NCI-H774 (cell line): ENCODE measurements around the gene NOS1AP.
"Not testable (repeated sequence)": the region's sequence is repeated elsewhere in the genome, so short reads cannot be mapped to it uniquely, and the experiment has no call there.

Source experiments
- DNase-seq: peaks from one replicate; lab custom pipeline; 2025; lab: John Stamatoyannopoulos, UW

The NOS1AP gene

DNA sequence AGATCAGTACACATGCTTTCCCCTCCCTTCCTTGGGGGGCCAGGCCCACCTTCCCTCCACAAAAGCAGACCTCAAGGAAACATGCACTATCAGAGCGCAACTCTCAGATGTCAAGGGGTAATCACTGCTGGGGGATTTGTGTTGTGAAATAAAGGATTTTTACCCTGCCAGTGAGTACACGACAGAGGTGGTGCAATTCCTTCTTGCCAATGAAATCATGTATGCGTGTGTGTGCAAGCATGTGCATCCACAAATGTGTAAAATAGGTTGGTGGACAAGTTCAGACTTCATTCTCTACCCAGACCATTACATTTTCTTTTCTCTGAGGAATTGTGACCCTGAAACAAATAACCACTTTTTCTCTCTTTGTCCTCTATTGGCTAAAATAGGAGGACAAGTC is 9.8 kb upstream of the NOS1AP start:
- DNase-seq: no peak

DNA sequence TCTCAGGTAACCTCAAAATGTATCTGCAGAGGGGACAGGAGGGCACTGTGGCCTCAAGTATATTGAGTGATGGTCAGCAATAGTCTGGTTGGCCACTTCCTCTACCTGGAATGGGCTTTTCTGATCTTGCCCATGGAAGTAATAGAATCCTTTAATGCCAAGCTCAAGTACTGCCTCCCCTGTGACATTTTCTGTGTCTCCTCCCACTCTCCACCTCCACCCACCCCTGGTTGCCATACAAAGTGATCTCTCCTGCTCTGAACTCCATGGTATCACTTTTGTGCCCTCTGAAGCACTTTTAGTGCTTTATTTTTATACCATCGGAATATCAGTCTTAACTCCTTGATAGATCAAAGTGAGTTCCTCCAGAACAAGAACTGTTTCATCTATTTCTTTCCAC is 9.2 kb upstream of the NOS1AP start:
- no peak for DNase-seq

DNA sequence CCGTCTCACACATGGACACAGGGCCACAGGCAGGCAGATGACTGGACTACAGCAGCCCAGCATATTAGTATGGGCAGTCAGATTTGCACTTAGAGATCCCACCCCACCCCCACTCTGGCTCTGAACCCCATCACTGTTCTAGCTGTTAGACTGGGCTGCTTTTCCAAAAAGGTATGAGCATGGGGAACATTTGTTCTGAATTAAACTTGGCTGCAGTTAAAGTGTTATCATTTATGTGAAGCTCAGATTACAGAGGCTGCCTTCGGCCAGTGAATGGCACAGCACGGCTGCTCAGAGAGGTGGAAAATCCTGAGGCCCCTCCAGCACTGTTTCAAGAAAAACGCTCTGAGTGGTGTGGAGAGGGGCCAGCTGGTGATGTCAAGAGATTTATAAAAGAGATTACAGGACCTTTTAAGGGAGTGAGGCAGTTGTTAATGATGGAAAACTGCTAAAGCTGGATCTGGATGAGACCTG is 6.9 kb upstream of the NOS1AP start:
- DNase-seq: no peak

DNA sequence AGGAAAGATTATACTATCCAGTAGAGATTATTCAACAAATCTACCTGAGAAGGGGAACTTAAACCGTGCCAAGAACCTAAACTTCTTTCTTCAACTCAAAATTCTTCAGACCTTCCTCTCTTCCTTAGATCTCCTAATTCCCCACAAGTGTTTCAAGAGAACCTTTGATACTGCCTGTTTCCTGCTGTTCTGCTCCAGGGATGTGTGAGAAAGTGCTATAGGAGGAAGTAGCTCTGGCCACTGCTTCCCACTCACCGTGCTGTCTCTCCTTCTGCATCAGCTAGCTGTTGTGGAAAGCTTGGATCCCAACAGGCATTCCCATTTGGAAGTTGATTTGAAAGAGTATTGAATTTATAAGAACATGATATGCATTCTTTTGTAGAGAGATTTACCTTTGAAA is 4.5 kb upstream of the NOS1AP start:
- no peak for DNase-seq

DNA sequence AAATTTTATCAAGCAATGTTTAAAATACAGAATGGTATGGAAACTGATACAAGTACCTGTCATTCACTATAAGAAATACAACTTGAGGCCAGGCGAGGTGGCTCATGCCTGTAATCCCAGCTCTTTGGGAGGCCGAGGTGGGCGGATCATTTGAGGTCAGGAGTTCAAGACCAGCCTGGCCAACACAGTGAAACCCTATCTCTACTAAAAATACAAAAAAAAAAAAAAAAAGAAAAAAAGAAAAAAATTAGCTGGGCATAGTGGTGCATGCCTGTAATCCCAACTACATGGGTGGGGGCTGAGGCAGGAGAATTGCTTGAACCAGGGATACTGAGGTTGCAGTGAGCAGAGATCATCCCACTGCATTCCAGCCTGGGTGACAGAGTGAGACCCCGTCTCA is 2.7 kb upstream of the NOS1AP start:
- DNase-seq: not testable (repeated sequence)

DNA sequence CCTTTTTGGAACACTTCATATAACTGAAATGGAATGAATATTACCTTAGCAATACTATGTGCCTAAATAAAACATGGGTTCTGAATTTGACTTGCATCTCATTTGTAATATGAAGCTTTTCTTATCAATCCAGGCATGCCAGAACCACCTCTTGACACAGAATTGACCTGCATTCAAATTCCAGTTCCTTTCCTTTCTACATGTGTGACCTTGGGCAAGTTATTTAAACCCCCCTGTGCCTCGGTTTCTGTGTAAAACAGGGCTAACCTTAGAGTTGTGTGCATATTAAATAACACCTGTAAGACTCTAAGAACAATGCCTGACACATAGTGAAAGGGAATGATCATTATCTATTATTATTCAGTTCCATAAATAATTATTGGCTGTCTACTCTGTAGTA is 2.0 kb upstream of the NOS1AP start:
- DNase-seq: no peak

DNA sequence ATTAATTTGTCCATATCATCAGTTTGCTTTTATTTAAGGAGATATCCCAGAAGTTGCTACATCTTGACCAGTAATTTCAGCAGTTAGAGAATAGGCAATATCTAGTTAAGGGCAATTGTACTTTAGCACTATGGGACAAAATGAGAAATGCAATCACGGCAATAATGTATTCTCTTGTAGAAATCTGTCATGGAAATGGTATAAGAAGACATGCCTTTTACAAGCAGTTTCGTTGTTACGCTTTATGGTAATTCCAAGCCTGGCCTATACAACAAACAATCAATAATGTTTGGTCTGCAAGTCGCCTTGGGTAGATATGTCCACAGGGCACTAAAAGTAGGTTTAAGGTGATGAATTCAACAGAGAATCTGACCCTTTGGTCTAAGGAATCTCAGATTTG is 1.2 kb upstream of the NOS1AP start:
- DNase-seq: no peak

DNA sequence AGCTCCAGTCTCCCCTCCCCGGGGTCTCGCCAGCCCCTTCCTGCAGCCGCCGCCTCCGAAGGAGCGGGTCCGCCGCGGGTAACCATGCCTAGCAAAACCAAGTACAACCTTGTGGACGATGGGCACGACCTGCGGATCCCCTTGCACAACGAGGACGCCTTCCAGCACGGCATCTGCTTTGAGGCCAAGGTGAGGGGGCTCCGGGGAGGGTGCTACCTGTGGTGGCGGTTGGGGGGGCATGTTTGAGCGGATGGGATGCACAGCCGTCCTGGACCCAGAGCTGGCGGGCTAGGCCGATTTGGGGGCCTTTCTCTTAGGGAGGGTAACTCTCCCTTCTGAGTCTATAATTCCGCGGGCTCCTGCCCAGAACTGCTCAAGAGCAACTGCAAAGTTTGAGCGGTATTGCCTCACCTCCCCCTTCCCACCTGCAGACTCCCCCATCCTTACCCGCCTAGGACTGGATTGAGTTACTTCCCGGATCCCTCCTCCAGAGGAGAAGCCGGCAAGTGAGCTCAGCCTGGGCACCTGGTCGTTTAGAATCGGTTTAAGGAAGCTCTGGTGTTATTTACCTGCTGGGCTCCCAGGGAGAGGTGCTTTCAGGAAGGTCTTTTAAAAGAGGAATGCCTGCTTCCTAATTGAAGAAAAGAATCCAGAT is 730 bp downstream of the NOS1AP start:
- DNase-seq: no peak

DNA sequence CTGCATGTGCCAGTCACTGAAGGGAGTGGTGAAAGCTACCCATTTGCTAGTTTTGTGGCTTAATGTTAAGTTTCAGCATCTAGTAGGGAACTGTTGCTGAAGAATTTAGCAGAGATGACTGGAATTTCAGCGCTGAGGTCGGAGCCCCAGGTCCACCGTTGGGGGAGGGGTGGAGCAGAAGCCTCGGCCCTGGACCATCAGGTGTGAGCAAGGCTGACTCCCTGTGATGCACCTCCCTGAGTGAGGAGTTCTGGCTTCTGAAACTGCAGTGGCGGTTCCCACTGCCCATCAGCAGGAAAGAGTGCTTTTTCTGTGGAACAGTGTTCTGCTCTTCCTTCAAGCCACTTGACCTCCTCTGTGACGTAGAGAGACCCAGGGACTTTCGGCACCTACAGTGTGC is 1.3 kb downstream of the NOS1AP start:
- no peak for DNase-seq

DNA sequence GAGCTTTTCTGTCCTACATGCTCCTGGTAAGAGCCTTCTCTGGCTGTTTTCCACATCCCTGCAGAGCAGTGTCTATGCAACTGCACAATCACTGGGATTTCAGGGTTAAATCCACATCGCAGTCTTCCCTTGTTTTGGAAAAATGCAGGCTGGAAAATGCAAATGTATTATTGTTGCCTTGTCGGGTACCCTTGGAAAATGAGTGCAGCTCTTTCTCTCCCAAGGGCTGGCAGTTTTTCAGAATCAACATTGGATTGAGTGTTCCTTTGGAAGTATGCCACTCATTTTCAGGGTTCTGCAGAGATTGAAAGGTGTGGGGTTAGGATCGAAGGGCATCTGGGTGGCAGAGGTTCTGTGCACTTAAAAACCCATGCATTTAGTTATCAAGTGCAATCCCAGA is 3.2 kb downstream of the NOS1AP start:
- DNase-seq: no peak

DNA sequence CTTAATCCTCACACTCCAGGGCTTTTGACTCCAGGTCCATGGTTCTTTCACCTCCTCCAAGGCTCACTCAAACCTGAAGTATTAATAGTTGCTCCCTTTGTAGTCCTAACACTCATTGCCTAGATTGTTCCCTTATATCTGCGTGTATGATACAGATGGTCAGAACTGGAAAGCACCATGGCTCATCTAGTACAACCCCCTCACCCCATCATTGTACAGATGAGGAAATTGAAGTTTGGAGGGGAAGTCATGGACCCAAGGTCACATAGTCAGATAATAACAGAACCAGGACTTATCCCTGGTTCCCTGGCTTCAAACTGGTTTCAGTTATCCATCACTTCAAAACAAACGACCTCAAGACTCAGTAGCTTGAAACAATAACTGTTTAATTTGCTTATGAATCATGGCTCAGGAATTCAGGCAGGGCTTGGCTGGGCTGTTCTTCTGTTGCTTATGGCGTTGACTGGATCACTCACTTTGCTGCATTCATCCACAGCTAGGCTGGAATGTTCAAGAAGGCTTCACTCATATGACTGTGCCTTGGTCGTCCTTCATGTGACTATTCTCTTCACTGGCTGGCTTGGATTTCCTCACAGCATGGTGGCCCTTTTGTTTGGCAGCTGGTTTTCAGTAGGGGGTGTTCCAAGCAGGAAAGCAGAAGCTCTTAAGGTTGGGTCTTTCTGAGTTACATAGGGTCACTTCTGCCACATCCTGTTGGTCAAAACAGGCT is 5.0 kb downstream of the NOS1AP start:
- DNase-seq: no peak

DNA sequence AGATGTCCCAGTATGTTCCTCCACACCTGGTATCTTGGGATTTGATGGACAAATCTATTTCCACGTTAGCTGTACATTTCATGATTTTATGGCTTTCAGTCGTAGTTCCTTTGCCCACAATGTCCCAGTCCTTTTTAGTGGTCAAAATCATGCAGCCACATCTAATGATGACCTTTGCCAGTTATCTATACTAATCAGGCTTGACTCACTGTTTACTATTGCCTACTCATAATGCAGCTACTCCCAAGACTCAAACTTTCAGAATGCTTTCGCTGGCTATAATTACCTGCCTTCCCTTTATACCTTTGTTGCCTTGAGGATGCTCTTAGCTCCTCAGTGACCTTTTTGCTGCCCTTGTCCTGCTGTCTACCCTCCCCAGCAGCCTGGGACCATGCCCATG is 6.4 kb downstream of the NOS1AP start:
- no peak for DNase-seq

DNA sequence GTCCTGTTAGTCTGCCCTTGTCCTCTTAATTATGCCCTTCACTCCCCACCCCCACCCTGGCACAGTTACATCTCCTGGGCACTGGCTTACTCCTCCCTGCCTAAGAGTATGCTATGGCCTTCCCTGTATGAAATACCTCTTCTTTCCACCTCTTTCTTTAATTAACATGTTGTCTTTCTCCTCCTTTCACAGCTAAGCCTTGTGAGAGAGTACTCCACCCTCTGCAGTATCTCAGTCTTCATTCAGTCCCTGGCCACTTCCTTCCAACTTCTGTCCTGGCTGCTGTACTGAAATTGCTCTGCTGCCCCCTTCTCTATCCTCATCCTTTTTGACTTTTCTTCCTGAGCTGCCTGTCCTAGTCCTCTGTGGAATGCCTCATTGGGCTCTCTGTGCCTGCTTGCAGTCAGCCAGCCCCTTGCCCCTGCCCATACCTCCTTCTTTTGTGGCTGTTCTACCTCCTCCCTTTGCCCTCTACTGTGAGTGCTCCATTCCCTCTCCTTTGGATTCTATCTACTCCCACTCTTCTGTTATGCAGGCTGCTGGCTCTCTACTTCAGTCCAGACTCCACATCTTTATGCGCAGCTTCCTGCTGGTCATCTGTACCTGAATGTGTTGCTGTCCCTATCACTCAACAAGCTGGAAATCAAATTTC is 8.3 kb downstream of the NOS1AP start:
- DNase-seq: no peak

DNA sequence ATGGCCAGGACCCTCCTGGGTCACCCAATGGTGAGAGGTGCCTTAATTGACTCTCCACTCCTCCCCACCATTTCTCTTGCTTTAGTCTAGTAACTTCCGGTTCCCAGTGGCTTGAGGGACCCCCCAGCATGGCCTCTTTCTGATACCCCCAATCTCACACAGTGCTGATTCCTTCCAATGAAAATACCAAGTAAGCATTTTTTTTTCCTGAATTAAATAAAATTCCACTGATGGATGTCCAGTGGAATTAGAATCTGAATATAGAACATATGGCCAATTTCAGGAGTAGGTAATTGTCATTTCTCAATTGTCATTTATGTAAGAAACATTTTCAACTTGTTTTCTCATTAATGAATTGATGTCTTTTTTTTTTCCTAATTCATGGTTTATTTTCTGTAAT is 9.5 kb downstream of the NOS1AP start:
- no peak for DNase-seq

DNA sequence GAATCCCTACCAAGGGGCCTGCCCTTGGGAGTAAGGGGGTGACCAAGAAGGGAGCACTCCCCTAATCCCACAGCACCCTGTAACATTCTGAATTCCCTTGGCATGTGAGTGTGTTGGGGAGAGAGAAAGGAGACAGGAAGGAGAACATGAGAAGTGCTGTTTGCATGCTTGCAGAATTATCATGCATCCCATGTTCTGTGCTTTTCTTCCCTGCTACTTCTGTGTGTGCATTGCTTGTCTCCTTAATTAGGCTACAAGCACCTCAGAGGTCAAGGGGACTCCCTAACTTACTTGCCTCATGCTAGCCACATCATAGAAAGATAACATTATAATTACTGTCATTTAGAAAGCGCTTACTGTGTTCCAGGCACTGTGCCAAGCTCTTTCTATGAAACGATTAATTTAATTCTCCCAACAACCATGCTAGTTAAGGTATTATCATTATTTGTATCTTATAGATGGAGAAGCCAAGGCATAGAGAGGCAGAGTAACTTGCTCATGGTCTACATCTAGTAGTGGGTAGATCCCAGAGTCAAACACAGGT is 11.1 kb downstream of the NOS1AP start:
- DNase-seq: no peak

DNA sequence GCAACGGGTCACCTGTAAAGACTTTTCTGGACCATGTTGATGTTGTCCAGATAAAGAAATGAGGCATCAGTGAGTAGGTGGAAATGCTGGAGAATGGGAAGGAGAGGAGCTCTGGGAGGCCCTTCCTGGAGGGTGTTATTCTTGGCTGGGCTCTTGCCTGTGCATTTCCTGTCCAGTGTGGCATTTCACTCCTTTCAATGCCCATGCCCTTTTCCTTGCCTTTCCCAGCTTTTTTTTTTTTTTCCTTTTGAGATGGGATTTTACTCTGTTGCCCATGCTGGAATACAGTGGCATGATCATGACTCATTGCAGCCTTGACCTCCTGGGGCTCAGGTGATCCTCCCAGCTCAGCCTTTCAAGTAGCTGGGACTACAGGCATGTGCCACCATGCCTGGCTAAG is 11.8 kb downstream of the NOS1AP start:
- no peak for DNase-seq

DNA sequence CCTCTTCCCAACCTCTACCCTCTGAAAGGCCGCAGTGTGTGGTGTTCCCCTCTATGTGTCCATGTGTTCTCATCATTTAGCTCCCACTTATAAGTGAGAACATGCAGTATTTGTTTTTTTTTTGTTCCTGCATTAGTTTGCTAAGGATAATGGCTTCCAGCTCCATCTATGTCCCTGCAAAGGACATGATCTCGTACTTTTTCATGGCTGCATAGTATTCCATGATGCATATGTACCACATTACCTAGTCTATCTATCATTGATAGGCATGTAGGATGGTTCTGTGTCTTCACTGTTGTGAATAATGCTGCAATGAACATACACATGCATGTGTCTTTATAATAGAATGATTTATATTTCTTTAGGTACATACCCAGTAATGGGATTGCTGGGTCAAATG is 12.6 kb downstream of the NOS1AP start:
- DNase-seq: not testable (repeated sequence)

DNA sequence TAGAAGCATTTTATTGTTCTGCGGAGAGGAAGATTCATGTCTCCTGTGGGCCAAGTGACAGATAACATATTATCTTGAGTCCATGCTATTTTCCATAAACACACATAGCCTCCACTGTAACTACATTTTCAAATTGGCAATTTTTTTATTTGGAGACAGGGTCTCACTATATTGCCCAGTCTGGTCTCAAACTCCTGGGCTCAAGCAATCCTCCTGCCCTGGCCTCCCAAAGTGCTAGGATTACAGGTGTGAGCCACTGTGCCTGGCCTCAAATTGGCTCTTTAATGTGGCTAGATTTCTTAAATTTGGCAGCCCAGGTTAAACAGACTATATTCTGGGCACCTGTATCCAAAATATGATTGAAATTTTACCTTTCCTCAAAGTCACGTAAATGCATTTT is 13.8 kb downstream of the NOS1AP start:
- no peak for DNase-seq

DNA sequence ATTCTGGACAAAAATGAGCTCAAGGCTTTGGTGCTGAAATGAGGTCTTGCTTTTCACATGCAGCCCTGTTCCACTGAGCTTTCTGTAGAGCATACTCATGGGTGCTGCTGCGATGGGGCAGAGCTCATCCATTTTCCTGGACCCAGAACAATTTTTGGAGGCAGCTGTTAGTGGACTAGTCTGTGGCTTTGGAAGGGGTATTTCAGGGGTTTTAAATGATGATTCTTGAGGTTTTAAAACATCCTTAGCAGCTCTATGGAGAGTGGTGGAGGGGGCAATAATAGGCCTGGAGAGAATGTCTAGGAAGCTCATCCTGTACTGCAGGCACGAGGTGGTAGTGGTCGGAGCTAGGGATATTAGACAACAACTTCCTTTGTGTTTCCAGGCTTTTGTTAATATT is 16.5 kb downstream of the NOS1AP start:
- no peak for DNase-seq

DNA sequence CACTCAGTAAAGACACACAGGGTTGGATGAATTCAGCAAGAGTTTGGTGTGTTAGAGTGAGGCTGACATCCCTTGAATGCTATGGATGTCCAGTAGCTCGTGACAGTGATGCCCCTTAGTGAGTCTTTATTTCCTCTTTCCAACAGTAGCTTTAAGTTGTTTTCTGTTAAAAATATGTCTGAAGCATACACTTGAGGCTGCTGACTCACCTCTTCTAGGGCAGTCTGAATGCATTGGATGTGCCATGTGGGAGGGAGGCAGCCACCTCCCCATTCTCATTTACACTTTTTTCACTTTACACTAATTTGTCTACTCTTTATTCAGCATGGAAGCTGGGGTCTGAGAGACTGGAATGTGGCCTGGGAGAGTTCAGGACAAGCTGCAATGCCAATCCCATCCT is 17.6 kb downstream of the NOS1AP start:
- DNase-seq: no peak

DNA sequence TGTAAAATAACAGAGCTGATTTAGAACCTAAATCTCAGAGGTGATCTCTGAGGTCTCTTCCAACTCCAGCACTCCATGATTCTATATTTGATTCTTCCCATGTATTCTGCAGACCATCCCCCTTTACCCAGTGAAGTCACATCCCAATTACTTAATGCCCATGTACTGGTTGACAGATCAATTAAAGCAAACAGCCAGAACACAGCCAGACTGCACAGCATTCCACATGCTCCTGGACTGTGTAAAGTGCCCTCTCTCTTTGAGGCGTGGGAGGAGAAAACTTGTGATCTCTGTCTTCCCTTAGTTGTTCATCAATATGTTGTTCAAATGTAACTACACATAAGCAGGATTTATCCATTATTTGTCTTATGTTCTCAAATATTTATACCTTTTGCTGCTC is 18.1 kb downstream of the NOS1AP start:
- no peak for DNase-seq

DNA sequence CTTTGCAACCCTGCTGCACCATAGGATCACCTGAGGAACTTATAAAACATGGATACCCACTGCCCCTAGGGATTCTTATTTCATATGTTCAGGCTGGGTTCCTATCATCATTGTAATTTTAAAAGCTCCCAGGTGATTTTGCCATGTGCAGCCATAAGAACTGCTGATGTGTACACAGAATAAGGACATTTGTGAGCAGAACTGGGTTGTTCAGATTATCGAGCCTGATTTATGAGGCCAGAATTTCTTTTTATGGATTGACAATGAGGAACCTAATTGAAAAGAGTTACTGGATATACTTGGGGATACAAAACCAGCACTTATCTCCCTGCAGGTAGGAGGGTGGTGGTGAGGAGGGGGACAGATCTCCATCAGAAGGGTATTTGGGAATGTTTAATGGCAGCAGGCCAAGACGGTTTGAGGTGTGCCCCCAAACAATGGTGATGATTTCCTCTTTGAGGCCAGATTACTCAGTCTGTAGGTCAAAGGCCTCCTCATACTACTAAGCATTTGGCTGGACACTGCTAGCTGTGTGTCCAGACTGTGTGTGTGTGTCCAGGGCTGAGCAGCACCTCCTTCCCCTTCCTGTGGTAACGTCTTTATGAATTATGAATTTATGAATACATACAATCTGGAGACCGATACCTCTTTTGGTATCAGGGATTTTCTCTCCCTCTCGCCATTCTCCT is 18.9 kb downstream of the NOS1AP start:
- no peak for DNase-seq

DNA sequence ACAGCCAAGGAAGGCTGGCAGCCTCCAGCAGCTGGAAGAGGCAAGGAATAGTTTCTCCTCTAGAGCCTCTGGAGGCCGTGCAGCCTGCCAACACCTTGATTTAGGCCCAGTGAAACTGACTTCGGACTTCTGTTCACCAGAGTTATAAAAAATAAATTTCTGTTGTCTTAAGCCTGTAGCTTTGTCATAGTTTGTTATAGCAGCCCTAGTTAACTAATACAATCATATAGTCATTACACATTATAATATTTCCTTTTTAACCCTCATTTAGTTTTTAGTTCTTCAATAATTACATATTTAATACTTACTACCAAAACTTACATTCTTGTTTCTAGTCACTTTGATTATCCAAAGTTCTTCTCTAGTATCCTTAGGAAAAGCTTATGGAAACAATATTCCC is 20.3 kb downstream of the NOS1AP start:
- no peak for DNase-seq
